ENCODE data around the gene AKR1E2.

AKR1E2 gene

GRCh38 chr10:4867520-4868356 lies 41.7 kb downstream of the AKR1E2 start:
- no peaks in the 10 kb centered on the region for H4K20me1 ChIP-seq (ENCODE audit: insufficient read depth, low read length, poor library complexity, severe bottlenecking)

GRCh38 chr10:4868357-4868657 lies 42.3 kb downstream of the AKR1E2 start:
- H3K9me2 ChIP-seq (replicated peaks; ENCODE audit: low read depth, low read length), result no peaks in the 10 kb centered on the region
- no peak overlapping the region for H3K4me2 ChIP-seq (ENCODE audit: low read depth, low read length, poor library complexity, severe bottlenecking)
- H2AFZ ChIP-seq (ENCODE audit: low read length), result no peak overlapping the region

More at GRCh38 chr10:4867520-4868356, 41.7 kb downstream of the AKR1E2 start:
- no peaks in the 10 kb centered on the region for H3K9me3 ChIP-seq (ENCODE audit: insufficient read depth, low read depth, low read length)
- H3K36me3 ChIP-seq (ENCODE audit: insufficient read depth, low read length), result no peaks in the 10 kb centered on the region
- no peak overlapping the region for H3K9ac ChIP-seq (ENCODE audit: low read depth, low read length, poor library complexity, severe bottlenecking)
- H3K79me2 ChIP-seq (ENCODE audit: insufficient read depth, low read length), result no peaks in the 10 kb centered on the region
- no peaks in the 10 kb centered on the region for H3K9me2 ChIP-seq (replicated peaks; ENCODE audit: low read depth, low read length)
- TF ChIP-seq EZH2phosphoT487 (IDR thresholded peaks at IDR 0.05; ENCODE audit: borderline replicate concordance) (no peak), CTCF (conservative IDR thresholded peaks at IDR 0.05; ENCODE audit: low read length) (no peak)
- no peaks in the 10 kb centered on the region for H3K4me1 ChIP-seq (ENCODE audit: insufficient read depth, low read length, poor library complexity, severe bottlenecking)
- no peaks in the 10 kb centered on the region for H3K27me3 ChIP-seq (ENCODE audit: insufficient read depth, low read length, poor library complexity, severe bottlenecking)
- H3K4me3 ChIP-seq (ENCODE audit: low read length, poor library complexity, severe bottlenecking), result no peak overlapping the region
- H3F3A ChIP-seq (ENCODE audit: low read depth), result no peaks in the 10 kb centered on the region
- no peak overlapping the region for H3K4me2 ChIP-seq (ENCODE audit: low read depth, low read length, poor library complexity, severe bottlenecking)
- no peak overlapping the region for H2AFZ ChIP-seq (ENCODE audit: low read length)

GRCh38 chr10:4882704-4883078 lies 56.7 kb downstream of the AKR1E2 start:
- no peaks in the 10 kb centered on the region for H4K20me1 ChIP-seq (ENCODE audit: insufficient read depth, low read length, poor library complexity, severe bottlenecking)
- H3K36me3 ChIP-seq (ENCODE audit: insufficient read depth, low read length), result no peaks in the 10 kb centered on the region
- H3K9me3 ChIP-seq (ENCODE audit: insufficient read depth, low read depth, low read length), result no peaks in the 10 kb centered on the region
- no peaks in the 10 kb centered on the region for H3K79me2 ChIP-seq (ENCODE audit: insufficient read depth, low read length)
- peak overlapping the region; percentile 28 for H3K4me2 ChIP-seq (ENCODE audit: low read depth, low read length, poor library complexity, severe bottlenecking)
- no peaks in the 10 kb centered on the region for H3K9me2 ChIP-seq (replicated peaks; ENCODE audit: low read depth, low read length)
- peaks cover 20% of the 10 kb centered on the region for H3K4me1 ChIP-seq (ENCODE audit: insufficient read depth, low read length, poor library complexity, severe bottlenecking)
- H3K9ac ChIP-seq (ENCODE audit: low read depth, low read length, poor library complexity, severe bottlenecking), result no peak overlapping the region
- TF ChIP-seq EZH2phosphoT487 (IDR thresholded peaks at IDR 0.05; ENCODE audit: borderline replicate concordance), result no peak
- no peak for TF ChIP-seq CTCF (conservative IDR thresholded peaks at IDR 0.05; ENCODE audit: low read length)
- no peaks in the 10 kb centered on the region for H3F3A ChIP-seq (ENCODE audit: low read depth)
- no peak overlapping the region for H3K4me3 ChIP-seq (ENCODE audit: low read length, poor library complexity, severe bottlenecking)
- no peak overlapping the region; the same call in 1 of the 2 replicates for H2AFZ ChIP-seq (ENCODE audit: low read length)
- no peaks in the 10 kb centered on the region for H3K27me3 ChIP-seq (ENCODE audit: insufficient read depth, low read length, poor library complexity, severe bottlenecking)

More at GRCh38 chr10:4868357-4868657, 42.3 kb downstream of the AKR1E2 start:
- no peak for TF ChIP-seq EZH2phosphoT487 (IDR thresholded peaks at IDR 0.05; ENCODE audit: borderline replicate concordance)
- no peak for TF ChIP-seq CTCF (conservative IDR thresholded peaks at IDR 0.05; ENCODE audit: low read length)
- no peaks in the 10 kb centered on the region for H3K79me2 ChIP-seq (ENCODE audit: insufficient read depth, low read length)
- H3K4me1 ChIP-seq (ENCODE audit: insufficient read depth, low read length, poor library complexity, severe bottlenecking), result no peaks in the 10 kb centered on the region
- no peak overlapping the region for H3K9ac ChIP-seq (ENCODE audit: low read depth, low read length, poor library complexity, severe bottlenecking)
- H3K27me3 ChIP-seq (ENCODE audit: insufficient read depth, low read length, poor library complexity, severe bottlenecking), result no peaks in the 10 kb centered on the region
- no peak overlapping the region for H3K4me3 ChIP-seq (ENCODE audit: low read length, poor library complexity, severe bottlenecking)
- H3K9me3 ChIP-seq (ENCODE audit: insufficient read depth, low read depth, low read length), result no peaks in the 10 kb centered on the region
- H3K36me3 ChIP-seq (ENCODE audit: insufficient read depth, low read length), result no peaks in the 10 kb centered on the region
- H3F3A ChIP-seq (ENCODE audit: low read depth), result no peaks in the 10 kb centered on the region
- no peaks in the 10 kb centered on the region for H4K20me1 ChIP-seq (ENCODE audit: insufficient read depth, low read length, poor library complexity, severe bottlenecking)
